ENCODE measurements around the gene KCNT1. TPM values are rescaled to one million over a fixed set of nuclear protein-coding genes. Genes with fewer than 3 reads are reported as not detected.

KCNT1 gene
- total and polyA plus RNA-seq, 10 of the 15 experiments (the other 5 are each of a cell fraction or from before 2014, with no cell fraction given): not detected

GRCh38 chr9:135700525-135700924 is 1.5 kb upstream of the KCNT1 start:
- no peak overlapping the region for H3K4me3 ChIP-seq
- no TSS peak for BruUV-seq (replicated peaks)
- RAD21 ChIA-PET (ENCODE audit: unreplicated experiment): no interaction called here
- H3K9me3 ChIP-seq (replicated peaks; ENCODE audit: control insufficient read depth, insufficient read depth, low read length): no peaks in the 10 kb centered on the region
- in situ Hi-C loops (cut with MboI) (no loop called here), intact Hi-C loops (cut with micrococcal nuclease; ENCODE audit: unreplicated experiment) (no loop called here)
- WGBS (ENCODE audit: insufficient coverage, insufficient replicate concordance, low lambda C conversion rate, missing lambda C conversion rate): 46% methylated on average over 15 of the region's 15 CpGs
- no peak overlapping the region for H3K27ac ChIP-seq (ENCODE audit: control insufficient read depth, insufficient read depth)
- CTCF ChIA-PET: no interaction called here
- no peak for ATAC-seq
- H3K79me2 ChIP-seq (ENCODE audit: control insufficient read depth, insufficient read depth, low read length): no peaks in the 10 kb centered on the region
- DNase-seq (ENCODE audit: low read depth, low spot score): no peak
- no peak for TF ChIP-seq WRNIP1 (IDR thresholded peaks at IDR 0.05; ENCODE audit: borderline replicate concordance, low read depth, low read length)
- no peak for TF ChIP-seq ATF2 (IDR thresholded peaks at IDR 0.05; ENCODE audit: low read length)
- no peak for TF ChIP-seq SMAD1 (IDR thresholded peaks at IDR 0.05; ENCODE audit: low read depth, partially characterized antibody)
- TF ChIP-seq ZNF207 (IDR thresholded peaks at IDR 0.05; ENCODE audit: borderline replicate concordance): no peak
- TF ChIP-seq ATF7 (IDR thresholded peaks at IDR 0.05; ENCODE audit: low read depth): no peak
- no peak for TF ChIP-seq ZZZ3 (IDR thresholded peaks at IDR 0.05; ENCODE audit: control insufficient read depth, insufficient read length, low read depth)
- TF ChIP-seq PBX3 (IDR thresholded peaks at IDR 0.05; ENCODE audit: insufficient replicate concordance, low read depth, low read length): no peak
- TF ChIP-seq, protein P1, sequence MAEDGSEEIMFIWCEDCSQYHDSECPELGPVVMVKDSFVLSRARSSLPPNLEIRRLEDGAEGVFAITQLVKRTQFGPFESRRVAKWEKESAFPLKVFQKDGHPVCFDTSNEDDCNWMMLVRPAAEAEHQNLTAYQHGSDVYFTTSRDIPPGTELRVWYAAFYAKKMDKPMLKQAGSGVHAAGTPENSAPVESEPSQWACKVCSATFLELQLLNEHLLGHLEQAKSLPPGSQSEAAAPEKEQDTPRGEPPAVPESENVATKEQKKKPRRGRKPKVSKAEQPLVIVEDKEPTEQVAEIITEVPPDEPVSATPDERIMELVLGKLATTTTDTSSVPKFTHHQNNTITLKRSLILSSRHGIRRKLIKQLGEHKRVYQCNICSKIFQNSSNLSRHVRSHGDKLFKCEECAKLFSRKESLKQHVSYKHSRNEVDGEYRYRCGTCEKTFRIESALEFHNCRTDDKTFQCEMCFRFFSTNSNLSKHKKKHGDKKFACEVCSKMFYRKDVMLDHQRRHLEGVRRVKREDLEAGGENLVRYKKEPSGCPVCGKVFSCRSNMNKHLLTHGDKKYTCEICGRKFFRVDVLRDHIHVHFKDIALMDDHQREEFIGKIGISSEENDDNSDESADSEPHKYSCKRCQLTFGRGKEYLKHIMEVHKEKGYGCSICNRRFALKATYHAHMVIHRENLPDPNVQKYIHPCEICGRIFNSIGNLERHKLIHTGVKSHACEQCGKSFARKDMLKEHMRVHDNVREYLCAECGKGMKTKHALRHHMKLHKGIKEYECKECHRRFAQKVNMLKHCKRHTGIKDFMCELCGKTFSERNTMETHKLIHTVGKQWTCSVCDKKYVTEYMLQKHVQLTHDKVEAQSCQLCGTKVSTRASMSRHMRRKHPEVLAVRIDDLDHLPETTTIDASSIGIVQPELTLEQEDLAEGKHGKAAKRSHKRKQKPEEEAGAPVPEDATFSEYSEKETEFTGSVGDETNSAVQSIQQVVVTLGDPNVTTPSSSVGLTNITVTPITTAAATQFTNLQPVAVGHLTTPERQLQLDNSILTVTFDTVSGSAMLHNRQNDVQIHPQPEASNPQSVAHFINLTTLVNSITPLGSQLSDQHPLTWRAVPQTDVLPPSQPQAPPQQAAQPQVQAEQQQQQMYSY (CRISPR knock-in tag; IDR thresholded peaks at IDR 0.05): no peak
- TF ChIP-seq GATAD2B (conservative IDR thresholded peaks at IDR 0.05; ENCODE audit: low read depth): no peak
- TF ChIP-seq ESRRA (IDR thresholded peaks at IDR 0.05; ENCODE audit: low read length): no peak
- TF ChIP-seq, protein P2, sequence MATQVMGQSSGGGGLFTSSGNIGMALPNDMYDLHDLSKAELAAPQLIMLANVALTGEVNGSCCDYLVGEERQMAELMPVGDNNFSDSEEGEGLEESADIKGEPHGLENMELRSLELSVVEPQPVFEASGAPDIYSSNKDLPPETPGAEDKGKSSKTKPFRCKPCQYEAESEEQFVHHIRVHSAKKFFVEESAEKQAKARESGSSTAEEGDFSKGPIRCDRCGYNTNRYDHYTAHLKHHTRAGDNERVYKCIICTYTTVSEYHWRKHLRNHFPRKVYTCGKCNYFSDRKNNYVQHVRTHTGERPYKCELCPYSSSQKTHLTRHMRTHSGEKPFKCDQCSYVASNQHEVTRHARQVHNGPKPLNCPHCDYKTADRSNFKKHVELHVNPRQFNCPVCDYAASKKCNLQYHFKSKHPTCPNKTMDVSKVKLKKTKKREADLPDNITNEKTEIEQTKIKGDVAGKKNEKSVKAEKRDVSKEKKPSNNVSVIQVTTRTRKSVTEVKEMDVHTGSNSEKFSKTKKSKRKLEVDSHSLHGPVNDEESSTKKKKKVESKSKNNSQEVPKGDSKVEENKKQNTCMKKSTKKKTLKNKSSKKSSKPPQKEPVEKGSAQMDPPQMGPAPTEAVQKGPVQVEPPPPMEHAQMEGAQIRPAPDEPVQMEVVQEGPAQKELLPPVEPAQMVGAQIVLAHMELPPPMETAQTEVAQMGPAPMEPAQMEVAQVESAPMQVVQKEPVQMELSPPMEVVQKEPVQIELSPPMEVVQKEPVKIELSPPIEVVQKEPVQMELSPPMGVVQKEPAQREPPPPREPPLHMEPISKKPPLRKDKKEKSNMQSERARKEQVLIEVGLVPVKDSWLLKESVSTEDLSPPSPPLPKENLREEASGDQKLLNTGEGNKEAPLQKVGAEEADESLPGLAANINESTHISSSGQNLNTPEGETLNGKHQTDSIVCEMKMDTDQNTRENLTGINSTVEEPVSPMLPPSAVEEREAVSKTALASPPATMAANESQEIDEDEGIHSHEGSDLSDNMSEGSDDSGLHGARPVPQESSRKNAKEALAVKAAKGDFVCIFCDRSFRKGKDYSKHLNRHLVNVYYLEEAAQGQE (IDR thresholded peaks at IDR 0.05; ENCODE audit: low read depth, low read length): no peak
- no peak for TF ChIP-seq SIN3A (IDR thresholded peaks at IDR 0.05; ENCODE audit: low read depth, low read length)
- no peaks in the 10 kb centered on the region for H3K36me3 ChIP-seq (ENCODE audit: control insufficient read depth in 2 of 2, insufficient read depth in 2 of 2, low read length in 1 of 2)
- POLR2A ChIA-PET: no interaction called here
- no peaks in the 10 kb centered on the region for H4K20me1 ChIP-seq (ENCODE audit: control insufficient read depth, insufficient read depth)
- no peak for FAIRE-seq
- H2AFZ ChIP-seq (ENCODE audit: control insufficient read depth, low read depth, low read length): no peak overlapping the region
- H3K4me2 ChIP-seq (ENCODE audit: control insufficient read depth, insufficient read depth): no peak overlapping the region
- no peaks in the 10 kb centered on the region for H3K4me1 ChIP-seq (ENCODE audit: control insufficient read depth, insufficient read depth, low read length)
- SMC1A ChIA-PET (ENCODE audit: uncharacterized antibody, unreplicated experiment): no interaction called here
- H3K9ac ChIP-seq (ENCODE audit: control insufficient read depth, insufficient read depth, low read length): no peak overlapping the region
- H3K27me3 ChIP-seq (replicated peaks in 1 of 2; ENCODE audit: control insufficient read depth in 2 of 2, insufficient read depth in 2 of 2, low read length in 1 of 2): no peaks in the 10 kb centered on the region

Data from GM12878 (cell line).